CD14-positive monocyte (primary cell): ENCODE data around the gene SBSN. TPM values are rescaled to one million over a fixed set of nuclear protein-coding genes. Genes with fewer than 3 reads are reported as not detected.

Source experiments
- DNase-seq, 3 donors: peaks; one replicate each; pipeline ENCODE4 v3.0.0-alpha.2; 2011 to 2022
- H2AFZ ChIP-seq: 2 replicates; pipeline ENCODE4 v1.6.0; 2012; ENCODE audit warnings: mild to moderate bottlenecking, low read depth, low read length, inconsistent platforms; ENCODE audit not compliant: insufficient read depth, poor library complexity, severe bottlenecking
- H3K27ac ChIP-seq, 2 donors: 1 replicate in 1 of 2; 2 replicates in 1 of 2; pipeline ENCODE4 v1.5.1; 2012 to 2013; ENCODE audit warnings: low read length in 2 of 2, control low read depth in 1 of 2, inconsistent platforms in 1 of 2, low read depth in 1 of 2, mild to moderate bottlenecking in 1 of 2
- H3K27me3 ChIP-seq, 2 donors: one replicate each; pipeline versions ENCODE4 v1.6.0 to v1.6.1; 2011 to 2013; ENCODE audit warnings: low read length in 2 of 2; ENCODE audit not compliant: control insufficient read depth in 2 of 2, insufficient read depth in 2 of 2
- H3K36me3 ChIP-seq, 2 donors: replicated peaks in 1 of 2; 1 replicate in 1 of 2; 2 replicates in 1 of 2; pipeline versions ENCODE4 v1.5.1 to v1.6.1; 2012 to 2013; ENCODE audit warnings: low read length in 2 of 2, control low read depth in 1 of 2, inconsistent platforms in 1 of 2, mild to moderate bottlenecking in 1 of 2; ENCODE audit not compliant: insufficient read depth in 2 of 2, control insufficient read depth in 1 of 2
- H3K4me1 ChIP-seq, 2 donors: 1 replicate in 1 of 2; 2 replicates in 1 of 2; pipeline versions ENCODE4 v1.5.1 to v1.6.1; 2012 to 2013; ENCODE audit warnings: low read length in 2 of 2, control low read depth in 1 of 2, inconsistent platforms in 1 of 2, mild to moderate bottlenecking in 1 of 2, moderate library complexity in 1 of 2; ENCODE audit not compliant: insufficient read depth in 2 of 2, control insufficient read depth in 1 of 2
- H3K4me2 ChIP-seq: replicated peaks from 2 replicates; pipeline ENCODE3; 2012; ENCODE audit warnings: low read length, moderate library complexity, mild to moderate bottlenecking; ENCODE audit not compliant: poor library complexity, severe bottlenecking; ENCODE audit errors: extremely low read depth
- H3K4me3 ChIP-seq, 3 experiments: fragments of 200-600 bp in 1 of 3; sonication (generic) in 1 of 3; replicated peaks in 1 of 3; 1 replicate in 2 of 3; 2 replicates in 1 of 3; pipeline ENCODE4 v1.5.1; 2011 to 2013; ENCODE audit warnings: low read length in 3 of 3, mild to moderate bottlenecking in 3 of 3, control low read depth in 2 of 3, low read depth in 2 of 3, inconsistent platforms in 1 of 3, moderate library complexity in 1 of 3
- H3K79me2 ChIP-seq: 2 replicates; pipeline ENCODE4 v1.6.0; 2012; ENCODE audit warnings: mild to moderate bottlenecking, control low read depth, inconsistent platforms, low read length, moderate library complexity; ENCODE audit not compliant: insufficient read depth
- H3K9ac ChIP-seq: 2 replicates; pipeline ENCODE4 v1.6.0; 2017; ENCODE audit warnings: low read length, mild to moderate bottlenecking; ENCODE audit not compliant: insufficient read depth, poor library complexity, severe bottlenecking
- H3K9me3 ChIP-seq, 2 donors: replicated peaks in 1 of 2; 1 replicate in 1 of 2; 2 replicates in 1 of 2; pipeline versions ENCODE4 v1.5.1 to v1.6.1; 2012 to 2013; ENCODE audit warnings: low read length in 2 of 2, control low read depth in 1 of 2; ENCODE audit not compliant: control insufficient read depth in 1 of 2, insufficient read depth in 1 of 2
- H4K20me1 ChIP-seq: 2 replicates; pipeline ENCODE4 v1.6.0; 2012; ENCODE audit warnings: mild to moderate bottlenecking, low read length, control low read depth, moderate library complexity; ENCODE audit not compliant: insufficient read depth
- H3K27ac Mint-ChIP-seq, 7 donors: one replicate each; pipeline ENCODE4 v1.8.0; 2020; ENCODE audit warnings: mild to moderate bottlenecking in 7 of 7, mixed read lengths in 7 of 7, moderate library complexity in 6 of 7, inconsistent platforms in 2 of 7
- H3K27me3 Mint-ChIP-seq, 3 donors: one replicate each; pipeline ENCODE4 v1.8.0; 2021 to 2022; ENCODE audit warnings: low read depth in 3 of 3, mild to moderate bottlenecking in 3 of 3, mixed read lengths in 3 of 3, moderate library complexity in 3 of 3, inconsistent platforms in 1 of 3
- H3K36me3 Mint-ChIP-seq, 2 donors: one replicate each; pipeline ENCODE4 v1.8.0; 2020; ENCODE audit warnings: mixed read lengths in 2 of 2, inconsistent platforms in 1 of 2, mild to moderate bottlenecking in 1 of 2
- H3K4me1 Mint-ChIP-seq: one replicate; pipeline ENCODE4 v1.8.0; 2020; ENCODE audit warnings: mild to moderate bottlenecking, mixed read lengths
- H3K4me3 Mint-ChIP-seq, 2 donors: one replicate each; pipeline ENCODE4 v1.8.0; 2020; ENCODE audit warnings: mild to moderate bottlenecking in 2 of 2, mixed read lengths in 2 of 2, moderate library complexity in 1 of 2
- H3K9me3 Mint-ChIP-seq, 7 donors: one replicate each; pipeline ENCODE4 v1.8.0; 2020 to 2022; ENCODE audit warnings: mixed read lengths in 7 of 7, mild to moderate bottlenecking in 6 of 7, moderate library complexity in 6 of 7, inconsistent platforms in 2 of 7
- WGBS: methylation state at CpG from one replicate; pipeline ENCODE4 v1.1.5; 2013; ENCODE audit warnings: missing lambda C conversion rate; ENCODE audit not compliant: insufficient coverage; 5-methylcytosine and 5-hydroxymethylcytosine counted together
- intact Hi-C, 2 donors: fragments of 100-400 bp; cut with micrococcal nuclease; formaldehyde crosslinking; loops; one replicate each; pipeline versions ENCODE4 v1.15.0 to v1.15.1; 2023
- polyA plus RNA-seq, 3 donors: library from polyadenylated mRNA; depleted of rRNA in 1 of 3; unstranded in 2 of 3; stranded (reverse) in 1 of 3; fragments of 300-500 nt in 2 of 3; fragments of >200 nt in 1 of 3; fragmentation: Illumina TruSeq in 2 of 3; gene quantifications; 1 replicate in 2 of 3; 2 replicates in 1 of 3; pipeline ENCODE4 v1.2.3, GENCODE V29; 2012 to 2021
- TF ChIP-seq, protein P1 (sequence below): fragments of 200-600 bp; IDR thresholded peaks from one replicate; pipeline ENCODE4 v1.8.0; 2022; ENCODE audit warnings: antibody characterized with exemption, mild to moderate bottlenecking

Gene SBSN
- polyA plus RNA-seq, 3 donors, result not detected

DNA sequence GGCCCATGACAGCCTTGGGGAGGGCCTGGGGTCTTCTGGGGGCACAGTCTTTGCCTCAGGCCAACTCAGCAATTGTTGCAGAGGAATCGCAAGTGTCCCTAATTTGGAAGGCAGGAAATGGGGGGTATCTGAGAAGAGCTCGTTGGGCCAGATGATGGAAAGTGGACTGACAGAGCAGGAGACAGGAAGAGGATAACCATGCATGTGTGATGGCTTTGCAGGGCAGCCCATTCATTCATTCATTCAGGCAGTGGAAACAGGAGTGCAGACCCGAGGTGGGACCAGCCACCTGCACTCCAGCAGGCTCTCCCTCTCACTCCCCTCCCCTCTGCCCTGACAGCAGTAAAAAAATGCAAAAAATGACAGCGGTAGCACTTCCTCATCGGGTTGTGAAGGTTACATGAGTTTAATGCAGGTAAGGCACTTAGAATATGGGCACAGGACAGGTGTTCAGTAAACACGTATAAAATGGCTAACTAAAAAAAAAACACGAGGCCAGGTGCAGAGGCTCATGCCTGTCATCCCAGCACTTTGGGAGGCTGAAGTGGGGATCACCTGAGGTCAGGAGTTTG, 12.3 kb upstream of the SBSN start:
- no peak overlapping the region for H3K4me3 ChIP-seq
- no peak overlapping the region for H2AFZ ChIP-seq
- H3K4me2 ChIP-seq, result no peak overlapping the region
- Mint-ChIP-seq H3K27me3 (peaks cover 2 to 4% (median 2%) of the 10 kb centered on the region in 3 donors), H3K27ac (no peak overlapping the region), H3K4me1 (peaks cover 13% of the 10 kb centered on the region), H3K36me3 (peaks cover 7 to 8% of the 10 kb centered on the region in 2 donors), H3K4me3 (no peak overlapping the region), H3K9me3 (no peaks in the 10 kb centered on the region)
- intact Hi-C loops, result no loop called here
- no peak overlapping the region for H3K9ac ChIP-seq
- TF ChIP-seq, protein P1, sequence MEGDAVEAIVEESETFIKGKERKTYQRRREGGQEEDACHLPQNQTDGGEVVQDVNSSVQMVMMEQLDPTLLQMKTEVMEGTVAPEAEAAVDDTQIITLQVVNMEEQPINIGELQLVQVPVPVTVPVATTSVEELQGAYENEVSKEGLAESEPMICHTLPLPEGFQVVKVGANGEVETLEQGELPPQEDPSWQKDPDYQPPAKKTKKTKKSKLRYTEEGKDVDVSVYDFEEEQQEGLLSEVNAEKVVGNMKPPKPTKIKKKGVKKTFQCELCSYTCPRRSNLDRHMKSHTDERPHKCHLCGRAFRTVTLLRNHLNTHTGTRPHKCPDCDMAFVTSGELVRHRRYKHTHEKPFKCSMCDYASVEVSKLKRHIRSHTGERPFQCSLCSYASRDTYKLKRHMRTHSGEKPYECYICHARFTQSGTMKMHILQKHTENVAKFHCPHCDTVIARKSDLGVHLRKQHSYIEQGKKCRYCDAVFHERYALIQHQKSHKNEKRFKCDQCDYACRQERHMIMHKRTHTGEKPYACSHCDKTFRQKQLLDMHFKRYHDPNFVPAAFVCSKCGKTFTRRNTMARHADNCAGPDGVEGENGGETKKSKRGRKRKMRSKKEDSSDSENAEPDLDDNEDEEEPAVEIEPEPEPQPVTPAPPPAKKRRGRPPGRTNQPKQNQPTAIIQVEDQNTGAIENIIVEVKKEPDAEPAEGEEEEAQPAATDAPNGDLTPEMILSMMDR, result no peak
- H3K9me3 ChIP-seq, result no peaks in the 10 kb centered on the region
- no peaks in the 10 kb centered on the region for H3K27me3 ChIP-seq
- peaks cover 10 to 13% of the 10 kb centered on the region in 2 donors for H3K4me1 ChIP-seq
- no peaks in the 10 kb centered on the region for H3K79me2 ChIP-seq
- H3K36me3 ChIP-seq, result no peaks in the 10 kb centered on the region
- WGBS, result 61% methylated on average over 3 of the region's 7 CpGs
- no peak overlapping the region for H3K27ac ChIP-seq
- no peak for DNase-seq
- H4K20me1 ChIP-seq, result no peaks in the 10 kb centered on the region

DNA sequence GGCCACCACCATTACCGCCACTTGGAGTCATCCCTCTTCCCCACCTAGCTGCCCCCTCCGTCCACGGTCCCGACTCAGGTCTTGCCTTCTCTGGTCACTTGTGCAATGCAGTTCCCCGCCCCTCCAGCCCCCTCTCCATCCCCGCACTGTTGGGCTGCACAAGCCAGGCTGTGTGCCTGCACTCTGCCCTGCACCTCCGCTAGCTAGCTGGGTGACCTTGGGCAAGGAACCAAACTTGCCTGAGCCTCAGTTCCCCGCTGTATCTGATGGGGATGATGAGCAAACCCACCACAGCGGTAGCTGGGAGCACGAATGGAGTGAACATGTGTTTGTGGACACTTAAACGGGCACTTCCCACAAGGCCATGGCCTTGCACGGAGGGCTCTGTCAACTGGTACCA, 11.7 kb upstream of the SBSN start:
- Mint-ChIP-seq H3K27ac (peak overlapping the region in 1 of 7 donors; percentile 45), H3K4me1 (peaks cover 12% of the 10 kb centered on the region), H3K27me3 (peaks cover 4 to 6% (median 6%) of the 10 kb centered on the region in 3 donors), H3K36me3 (peaks cover 7 to 8% of the 10 kb centered on the region in 2 donors), H3K4me3 (no peak overlapping the region), H3K9me3 (no peaks in the 10 kb centered on the region)
- Histone ChIP-seq H3K9me3 (no peaks in the 10 kb centered on the region), H3K4me3 (no peak overlapping the region), H3K27ac (no peak overlapping the region), H2AFZ (no peak overlapping the region), H4K20me1 (no peaks in the 10 kb centered on the region), H3K9ac (no peak overlapping the region), H3K4me2 (no peak overlapping the region), H3K4me1 (peaks cover 8 to 9% of the 10 kb centered on the region in 2 donors), H3K27me3 (no peaks in the 10 kb centered on the region), H3K79me2 (no peaks in the 10 kb centered on the region), H3K36me3 (no peaks in the 10 kb centered on the region)
- no peak for DNase-seq
- 94% methylated on average over 12 of the region's 12 CpGs for WGBS
- TF ChIP-seq, protein P1, result no peak
- intact Hi-C loops, result no loop called here
